GM19240 (cell line): Measurements from ENCODE around the gene CDK6.

Experiments
- DNase-seq: peaks from one replicate; pipeline ENCODE4 v3.0.0; 2011; ENCODE audit warnings: low spot score; ENCODE audit not compliant: insufficient read length

CDK6 gene

DNA sequence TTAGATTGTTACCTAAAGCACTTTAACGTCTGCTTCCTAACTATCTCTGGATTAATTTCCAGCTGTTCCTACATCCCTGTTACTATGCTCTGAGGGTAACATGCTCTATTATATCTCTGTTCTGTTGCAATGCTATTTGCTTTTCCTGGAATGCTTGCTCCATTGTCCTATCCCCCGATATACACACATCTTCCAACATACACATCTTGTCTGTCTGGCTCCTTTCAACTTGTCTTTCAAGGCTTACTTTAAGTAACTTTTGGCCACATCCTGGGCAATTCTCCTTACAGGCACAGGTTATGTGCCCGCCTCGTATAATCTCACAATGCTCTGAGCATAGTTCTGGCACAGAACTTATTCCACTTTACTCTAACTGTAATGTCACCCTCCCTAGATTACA lies 96.2 kb downstream of the CDK6 start:
- no peak for DNase-seq

DNA sequence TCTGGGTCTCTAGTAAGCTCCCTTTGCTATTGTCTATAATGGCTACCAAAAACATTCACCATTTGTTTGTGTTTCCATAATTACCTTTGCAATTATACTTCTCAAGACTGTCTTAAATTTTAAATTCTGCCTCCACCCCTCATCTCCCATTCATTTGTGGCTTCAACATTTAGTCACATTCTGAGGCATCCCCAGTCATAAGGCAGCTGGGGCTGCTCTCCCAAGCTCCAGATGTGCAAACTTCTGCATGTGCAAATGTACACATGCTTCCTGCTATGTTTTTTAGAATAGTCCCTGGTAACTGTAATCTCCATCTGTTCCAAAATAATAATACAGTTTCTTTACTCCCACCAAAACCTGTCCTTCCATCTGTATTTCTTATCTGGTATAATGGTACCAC lies 97.3 kb downstream of the CDK6 start:
- no peak for DNase-seq

DNA sequence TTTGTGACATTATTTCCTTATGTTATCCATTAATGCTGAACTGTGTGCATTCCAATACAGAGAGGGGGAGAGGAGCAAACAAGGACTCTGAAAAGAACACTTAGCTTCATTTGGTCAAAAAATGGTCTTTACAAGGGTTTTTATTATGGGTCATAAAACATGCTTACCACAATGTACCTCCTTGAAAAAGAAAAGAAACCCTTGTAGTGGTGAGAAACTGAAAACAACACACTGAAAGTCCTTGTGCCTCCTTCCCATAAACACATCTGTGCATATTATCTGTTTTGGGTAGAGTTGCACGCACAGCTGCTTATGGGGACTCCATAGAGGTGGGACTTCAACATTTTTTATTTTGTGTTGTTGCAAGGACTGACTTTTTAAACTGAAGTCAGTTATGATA lies 98.7 kb downstream of the CDK6 start:
- no peak for DNase-seq

DNA sequence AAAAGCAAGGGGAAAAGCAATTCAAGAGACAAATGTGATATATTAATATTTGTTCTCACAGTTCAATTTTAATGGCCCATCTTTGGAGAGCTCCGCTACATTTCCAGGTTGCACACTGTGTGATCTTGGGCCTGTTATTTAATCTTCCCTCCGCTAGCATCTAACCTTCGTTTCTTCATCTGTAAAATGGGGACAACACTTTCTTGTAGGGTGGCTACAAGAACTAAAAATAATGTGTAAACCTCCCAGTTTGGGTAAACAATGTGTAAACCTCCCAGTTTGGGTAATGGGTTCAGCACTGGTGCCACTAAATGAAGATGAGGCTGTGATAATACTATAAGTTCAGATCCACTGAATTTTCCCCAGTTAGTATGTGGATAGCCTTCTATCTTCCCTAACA lies 99.5 kb downstream of the CDK6 start:
- no peak for DNase-seq

DNA sequence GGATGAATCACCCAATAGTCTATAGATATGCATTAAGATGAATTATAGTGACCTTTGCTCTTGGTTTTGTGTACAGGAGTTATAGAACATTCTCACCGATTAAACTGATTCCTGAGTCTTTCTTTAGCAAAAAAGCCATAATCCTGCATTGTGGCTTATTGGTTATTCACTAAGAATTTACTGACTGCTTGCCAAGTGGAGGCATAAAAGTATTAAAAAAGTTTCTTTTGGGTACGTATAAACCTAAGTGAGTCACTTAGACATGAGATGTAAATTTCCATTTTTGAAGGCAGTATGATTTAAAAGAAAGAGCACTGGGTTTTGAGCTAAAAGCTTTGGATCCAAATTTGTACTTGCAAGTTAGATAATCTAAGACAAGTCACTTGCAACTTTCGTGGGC lies 100.7 kb downstream of the CDK6 start:
- DNase-seq: no peak

DNA sequence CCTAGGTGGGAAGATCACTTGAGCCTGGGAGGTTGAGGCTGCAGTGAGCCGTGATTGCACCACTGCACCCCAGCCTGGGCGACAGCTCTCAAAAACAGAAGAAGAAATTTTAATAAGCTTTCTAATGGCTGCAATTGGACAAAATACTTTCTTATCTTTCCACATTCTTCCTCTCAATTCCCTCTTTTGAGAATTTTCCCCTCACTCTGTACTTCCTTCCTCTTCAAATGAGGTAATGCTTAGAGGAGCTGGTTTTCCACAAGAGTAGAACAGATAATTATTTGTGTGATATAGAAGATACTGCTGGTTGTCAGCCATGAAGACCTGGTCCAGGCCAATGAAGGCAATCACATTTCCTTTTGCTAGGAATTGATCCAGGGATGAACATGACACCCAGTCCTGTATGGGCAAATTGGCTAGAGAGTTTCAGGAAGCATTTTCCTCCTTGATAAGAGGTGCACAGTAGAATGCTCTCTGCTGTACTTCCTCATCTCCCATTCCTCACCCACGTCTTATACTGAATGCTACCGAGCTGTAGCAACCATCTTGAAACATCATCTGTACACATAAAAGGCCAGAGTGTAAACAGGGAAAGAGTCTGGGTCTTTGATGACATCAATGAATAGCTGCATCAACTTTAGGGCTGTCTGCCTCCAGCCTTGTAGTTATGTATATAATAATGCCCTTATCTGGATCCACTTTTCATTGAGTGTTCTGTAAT lies 103.9 kb downstream of the CDK6 start:
- DNase-seq: no peak

DNA sequence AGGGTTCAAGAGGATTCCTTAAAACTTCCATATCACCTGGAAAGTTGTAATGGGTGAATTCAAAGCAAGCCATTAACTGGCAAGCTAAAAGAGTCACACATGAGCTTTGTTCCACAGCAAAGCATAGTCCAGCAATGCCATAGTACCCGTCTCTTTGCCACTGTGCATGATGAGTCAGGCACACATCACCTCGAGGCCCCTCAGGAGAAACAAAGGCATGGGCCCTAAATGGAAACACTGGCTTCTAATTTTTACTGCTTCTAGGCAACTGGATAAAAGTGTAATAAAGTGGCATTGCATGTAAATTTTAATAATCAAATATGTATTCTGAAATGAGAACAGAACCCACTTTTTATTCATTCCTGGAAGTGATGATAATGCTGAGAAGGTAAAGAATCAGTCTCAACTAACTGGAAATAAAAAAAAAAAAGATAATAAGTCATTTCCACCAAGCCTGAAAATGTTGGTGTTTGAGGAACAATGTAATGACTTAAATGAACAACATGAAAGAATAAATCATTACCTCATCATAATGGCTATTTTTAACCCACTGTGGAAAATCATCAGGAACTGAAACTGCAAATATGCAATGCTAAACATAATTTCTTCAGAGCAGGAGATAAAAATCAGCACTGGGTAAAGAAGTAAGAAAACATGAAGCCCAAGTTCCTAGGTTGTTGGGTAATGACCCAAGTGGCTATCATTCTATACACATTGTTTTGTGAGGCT lies 104.9 kb downstream of the CDK6 start:
- DNase-seq: no peak

DNA sequence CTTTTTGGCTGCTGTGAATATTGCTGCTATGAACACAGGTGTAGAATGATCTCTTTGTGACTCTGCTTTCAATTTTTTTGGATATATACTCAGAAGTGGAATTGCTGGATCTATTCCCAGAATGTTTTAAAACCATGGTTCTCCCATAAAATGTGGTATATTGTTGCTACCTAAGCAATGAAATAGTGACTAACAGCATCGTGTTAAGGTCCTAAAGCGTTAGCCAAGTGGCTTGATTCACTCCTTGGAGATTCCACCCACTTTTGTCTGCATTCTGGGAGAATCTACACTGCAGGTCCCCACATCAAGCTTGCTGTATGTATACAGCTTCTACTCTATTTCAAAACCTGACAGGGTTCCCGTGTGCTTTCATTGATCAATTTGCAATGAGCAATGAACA lies 105.6 kb downstream of the CDK6 start:
- DNase-seq: no peak

DNA sequence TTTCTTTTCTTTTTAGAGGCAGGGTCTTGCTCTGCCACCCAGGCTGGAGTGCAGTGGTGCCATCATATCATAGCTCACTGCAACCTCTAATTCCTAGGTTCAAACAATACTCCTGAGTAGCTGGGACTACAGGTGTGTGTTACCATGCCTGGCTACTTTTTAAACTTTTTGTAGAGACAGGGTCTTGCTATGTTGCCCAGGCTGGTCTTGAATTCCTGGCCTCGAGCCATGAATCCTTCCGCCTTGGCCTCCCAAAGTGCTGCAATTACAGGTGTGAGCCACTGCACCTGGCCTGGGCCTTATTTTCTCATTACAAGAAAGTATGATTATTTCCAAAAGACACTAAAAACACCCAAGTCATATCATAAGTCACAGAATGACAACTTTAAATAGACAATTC lies 106.6 kb downstream of the CDK6 start:
- no peak for DNase-seq

DNA sequence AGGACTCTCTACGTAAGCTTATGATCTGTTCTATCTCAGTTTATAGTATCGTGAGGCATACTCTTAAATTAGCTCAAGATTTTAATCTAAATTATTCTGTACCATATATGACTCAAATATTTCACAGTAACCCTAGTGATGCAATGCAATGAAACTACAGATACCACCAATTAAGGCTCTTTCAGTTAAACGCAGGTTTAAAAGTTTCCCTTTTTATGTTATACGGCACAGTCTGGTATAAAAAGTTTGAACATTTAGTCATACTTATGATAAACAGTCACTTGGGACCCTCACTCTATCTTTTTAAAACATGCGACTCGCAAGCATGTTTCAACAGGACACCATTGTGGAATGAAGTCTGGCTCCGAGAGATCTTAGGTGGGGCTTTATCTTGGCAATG lies 107.2 kb downstream of the CDK6 start:
- DNase-seq: no peak

DNA sequence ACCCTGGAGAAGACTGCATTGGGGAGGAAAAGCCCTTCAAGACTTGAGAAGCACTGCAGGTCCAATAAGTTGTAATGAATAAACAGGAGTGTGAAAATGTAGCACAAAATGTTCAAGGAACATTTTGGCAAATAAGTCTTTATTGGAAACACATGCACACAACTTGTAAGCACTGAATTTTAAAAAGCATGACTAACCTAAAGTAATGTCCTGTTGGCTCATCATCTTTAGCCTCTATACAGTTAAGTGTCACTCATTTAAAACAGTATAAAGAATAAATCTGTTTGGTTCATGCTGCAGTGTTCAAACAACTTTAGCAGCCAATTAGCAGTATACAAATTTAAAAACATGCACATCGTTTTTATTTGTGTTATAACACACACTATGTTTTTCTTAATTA lies 108.6 kb downstream of the CDK6 start:
- no peak for DNase-seq

DNA sequence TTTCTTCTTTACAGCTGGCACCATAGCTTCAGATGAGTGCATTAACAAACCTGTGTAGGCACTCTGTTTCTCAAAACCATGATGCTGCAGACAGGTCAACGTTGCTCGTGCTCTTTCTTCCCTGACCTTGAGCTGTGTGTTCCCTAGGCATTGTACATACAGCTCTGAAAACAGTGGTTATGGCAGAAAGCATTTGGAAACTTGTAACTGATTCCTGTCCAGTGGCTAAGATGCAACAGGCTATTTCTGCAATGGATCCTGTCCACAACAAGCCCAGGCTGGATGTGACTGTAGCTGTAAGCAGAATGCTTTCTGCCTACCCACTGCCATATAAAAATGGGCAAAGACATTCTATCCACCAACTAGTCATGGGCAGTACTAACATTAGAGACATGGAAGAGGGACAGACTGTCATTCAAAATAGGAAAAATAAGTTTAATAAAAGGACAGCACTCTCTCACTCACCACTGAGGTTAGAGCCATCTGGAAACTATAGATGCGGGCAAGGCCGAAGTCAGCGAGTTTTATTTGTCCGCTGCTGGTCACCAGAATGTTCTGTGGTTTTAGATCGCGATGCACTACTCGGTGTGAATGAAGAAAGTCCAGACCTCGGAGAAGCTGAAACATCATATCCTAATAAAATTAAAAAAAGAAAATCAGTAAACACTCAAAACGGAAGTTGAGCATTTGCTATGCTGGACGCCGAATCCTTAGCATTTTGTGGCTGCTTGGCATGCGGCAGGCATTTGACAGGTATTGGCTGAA lies 111.0 kb downstream of the CDK6 start:
- no peak for DNase-seq

DNA sequence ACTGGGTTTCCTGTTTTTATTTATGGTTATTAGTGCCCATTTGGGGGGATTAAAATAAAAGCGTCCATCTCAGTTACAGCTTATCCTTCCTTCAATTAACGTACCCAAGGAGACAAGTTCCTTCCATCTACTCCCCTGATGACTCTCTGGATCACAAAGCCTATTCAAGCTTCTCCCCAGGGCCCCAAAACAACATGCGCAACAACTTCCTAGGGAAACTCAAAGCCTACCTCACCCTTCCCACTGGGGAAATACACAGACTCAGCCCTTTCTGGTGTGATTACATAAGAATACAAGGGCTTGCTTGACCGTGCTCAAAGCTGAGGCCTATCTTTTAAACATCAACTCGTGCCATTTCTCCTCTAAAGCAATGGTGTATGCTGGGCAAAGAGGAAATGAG lies 112.4 kb downstream of the CDK6 start:
- no peak for DNase-seq

DNA sequence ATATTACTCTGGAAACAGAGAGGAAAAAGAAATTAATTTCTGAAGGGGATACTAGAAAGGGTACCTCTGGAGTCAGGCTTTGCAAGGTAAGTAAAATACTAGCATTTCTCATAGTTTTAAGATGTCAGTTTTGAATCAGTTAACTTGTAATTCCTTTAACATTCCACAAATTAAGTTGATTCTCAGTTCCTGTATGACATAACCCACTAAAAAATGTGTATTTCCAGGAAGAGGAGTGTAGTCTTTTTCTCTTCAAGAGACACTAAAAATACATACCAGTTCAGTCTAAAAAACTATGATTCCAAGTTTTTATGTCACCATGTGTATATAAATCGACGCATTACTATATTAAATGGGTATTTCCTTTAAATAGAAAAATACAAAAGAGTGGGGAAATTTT lies 113.2 kb downstream of the CDK6 start:
- no peak for DNase-seq

DNA sequence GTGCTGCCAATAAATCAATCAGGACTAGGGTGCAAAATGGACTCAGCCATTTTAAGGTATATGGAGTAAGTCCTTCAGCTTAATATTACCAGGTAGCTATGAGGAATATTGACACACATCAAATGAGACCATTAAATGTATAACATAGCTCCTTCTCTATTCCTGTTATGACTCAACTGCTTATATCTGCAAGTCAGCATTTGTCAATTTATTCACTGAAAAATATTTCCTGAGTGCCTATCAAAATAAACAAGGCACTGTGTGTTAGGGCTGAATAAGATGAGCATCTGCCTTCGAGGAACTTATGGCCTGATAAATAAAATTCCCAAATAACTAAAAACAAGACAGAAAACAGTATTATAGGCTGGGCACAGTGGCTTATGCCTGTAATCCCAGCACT lies 113.8 kb downstream of the CDK6 start:
- no peak for DNase-seq

DNA sequence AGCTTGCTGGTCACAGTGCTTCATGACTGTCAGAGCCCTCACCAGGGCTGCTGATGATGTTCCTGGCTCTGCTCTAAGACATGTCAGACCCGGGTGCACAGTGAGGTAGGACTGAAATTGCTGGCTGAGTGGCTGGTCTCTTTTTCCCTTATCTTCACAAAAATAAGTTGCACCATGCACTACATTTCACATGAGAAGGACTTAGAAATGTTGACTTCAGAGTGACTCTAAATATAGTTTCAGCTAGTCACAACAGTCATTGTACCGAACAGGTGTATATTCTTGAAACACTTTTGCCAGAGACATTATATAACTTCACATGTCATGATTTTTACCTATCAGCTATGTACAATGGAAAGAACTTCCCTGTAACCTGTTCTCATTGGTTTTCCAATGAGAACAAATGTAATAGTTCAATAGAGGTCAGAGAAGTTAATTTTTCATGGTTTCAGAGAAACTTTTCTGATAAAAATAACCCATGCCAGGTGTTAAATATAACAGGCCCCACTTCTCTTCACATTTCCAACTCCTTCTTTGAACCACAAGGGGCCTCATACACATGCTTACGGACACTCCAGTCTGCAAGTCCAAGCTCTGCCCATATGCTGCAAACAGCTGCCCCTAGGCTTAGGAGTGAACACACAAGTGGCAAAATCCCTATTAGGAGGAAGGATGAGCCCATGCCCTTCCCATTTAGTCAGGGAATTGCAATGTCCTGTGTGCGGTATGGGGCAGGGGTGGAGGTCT lies 115.6 kb downstream of the CDK6 start:
- DNase-seq: no peak

DNA sequence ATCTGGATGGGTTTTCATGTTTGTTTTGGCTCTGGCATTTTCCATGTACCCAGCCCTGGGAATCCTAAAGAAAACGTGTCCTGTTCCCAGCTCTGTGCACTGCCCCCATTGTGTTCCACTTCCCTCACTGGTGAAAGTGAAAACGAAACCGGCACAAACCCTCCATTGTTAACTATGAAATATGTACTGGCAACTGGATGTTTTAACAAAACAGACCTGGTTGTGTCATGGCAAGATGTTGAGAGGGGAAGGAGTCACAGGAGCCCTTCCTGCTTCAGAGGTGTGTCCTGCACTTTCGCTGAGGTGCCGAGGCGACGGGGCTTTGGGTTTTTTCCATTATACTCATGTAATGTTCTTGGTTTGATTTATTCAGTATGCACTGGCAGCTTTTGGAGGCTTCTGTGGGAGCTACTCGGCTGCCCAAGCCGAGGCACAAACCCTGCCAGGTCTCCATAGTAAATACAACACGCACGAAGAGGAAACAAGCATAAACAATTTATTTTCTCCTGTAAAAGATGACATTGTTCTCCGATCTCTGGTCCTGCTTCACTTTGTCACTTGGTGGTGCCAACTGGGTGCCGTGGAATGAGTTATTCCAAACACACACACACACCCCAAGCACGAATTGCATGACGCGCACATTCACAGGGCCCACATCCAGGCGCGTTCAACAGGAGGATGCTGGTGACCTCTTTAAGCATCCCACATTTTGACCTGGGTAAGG lies 118.2 kb downstream of the CDK6 start:
- DNase-seq: peak; percentile 29

DNA sequence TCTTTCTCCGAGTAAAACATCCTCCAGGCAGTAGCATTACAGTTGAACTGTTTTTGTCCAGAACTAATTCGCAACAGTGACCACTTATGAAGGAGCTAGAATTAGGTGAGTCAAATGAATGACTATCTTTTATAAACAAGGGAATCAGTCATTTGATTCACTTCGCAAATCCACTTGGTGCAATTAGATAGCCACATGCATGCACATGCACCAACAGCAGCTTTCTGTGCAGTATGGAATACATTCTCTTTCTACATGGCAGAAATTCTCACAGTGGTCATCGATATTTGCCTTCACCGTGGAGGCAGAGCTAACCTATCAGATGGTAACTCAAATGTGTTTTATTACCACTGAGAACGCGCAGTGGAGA lies 118.8 kb downstream of the CDK6 start:
- DNase-seq: no peak

DNA sequence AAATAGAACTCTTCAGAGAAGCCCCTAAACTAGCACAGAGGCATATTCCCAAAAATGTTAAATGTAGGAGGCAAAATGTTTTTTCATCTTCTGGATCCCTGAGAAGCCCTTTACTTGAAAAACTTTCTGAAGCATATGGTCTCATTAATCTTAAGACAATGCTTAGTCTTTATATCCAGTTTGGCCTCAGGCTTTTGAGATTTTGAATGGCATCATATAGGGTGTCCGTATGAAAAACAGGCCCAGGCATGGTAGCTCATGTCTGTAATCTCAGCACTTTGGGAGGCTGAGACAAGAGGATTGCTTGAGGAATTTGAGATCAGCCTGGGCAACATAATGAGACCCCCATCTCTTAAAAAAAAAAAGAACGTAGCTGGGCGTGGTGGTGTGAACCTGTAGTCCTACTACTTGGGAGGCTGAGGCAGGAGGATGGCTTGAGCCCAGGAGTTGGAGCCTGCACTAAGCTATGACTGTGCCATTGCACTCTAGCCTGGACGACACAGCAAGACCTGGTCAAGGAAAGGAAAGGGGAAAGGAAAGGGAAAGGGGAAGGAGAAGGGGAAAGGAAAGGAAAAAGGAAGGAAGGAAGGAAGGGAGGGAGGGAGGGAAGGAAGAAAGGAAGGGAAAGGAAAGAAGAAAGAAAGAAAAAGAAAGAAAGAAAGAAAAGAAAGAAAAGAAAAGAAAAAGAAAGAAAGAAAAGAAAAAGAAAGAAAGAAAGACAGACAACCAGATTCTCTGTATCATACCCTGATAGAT lies 119.4 kb downstream of the CDK6 start:
- no peak for DNase-seq

DNA sequence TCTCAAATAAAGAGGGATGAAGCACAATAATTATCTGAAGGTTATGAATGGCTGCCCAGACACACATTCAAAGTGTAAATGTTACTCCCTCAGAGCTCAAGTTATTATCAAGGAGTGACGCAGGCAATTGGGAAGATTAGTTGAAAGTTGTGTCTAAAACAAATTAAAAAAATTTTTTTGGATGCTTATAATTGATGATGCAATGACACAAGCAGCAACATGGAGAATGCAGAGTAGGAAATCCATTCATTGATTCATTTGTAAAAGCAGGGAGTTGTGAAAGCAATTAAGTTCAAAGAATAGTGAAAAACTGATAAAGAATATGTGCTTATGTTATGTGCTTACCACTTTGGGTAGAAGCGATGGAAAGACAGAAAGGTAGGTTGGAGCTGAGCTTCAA lies 120.4 kb downstream of the CDK6 start:
- no peak for DNase-seq

DNA sequence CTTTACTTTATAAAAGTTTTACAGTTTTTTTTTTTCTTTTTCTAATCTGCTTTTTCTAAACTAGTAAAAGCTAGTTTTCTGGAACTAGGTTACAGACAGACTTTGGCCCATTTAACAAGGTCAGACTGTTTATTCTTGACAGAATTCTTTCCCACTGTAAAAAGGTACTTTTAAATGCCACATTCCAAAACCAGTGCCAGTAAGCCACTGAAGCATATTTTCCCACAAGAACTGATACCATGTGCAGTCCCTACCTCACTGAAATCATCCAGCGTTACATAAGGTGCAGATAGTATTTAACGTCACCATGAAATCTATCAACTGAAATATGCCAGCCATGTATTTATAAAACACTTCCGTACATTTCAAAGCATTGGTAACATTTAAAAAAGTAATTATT lies 121.6 kb downstream of the CDK6 start:
- no peak for DNase-seq
